Activated CD4-positive, alpha-beta memory T cell treated with anti-CD3 and anti-CD28 coated beads for 36 hours (primary cell): Measurements from ENCODE around the gene SARDH. TPM values are rescaled to one million over a fixed set of nuclear protein-coding genes. Genes with fewer than 3 reads are reported as not detected.

Experiments
- CTCF ChIA-PET: fragments of 350-600 bp; sonication (Branson Sonifier 250); formaldehyde crosslinking; loops from one replicate; lab custom pipeline; 2021; ENCODE audit warnings: antibody characterized with exemption, inconsistent platforms; lab: Charles Lee
- POLR2A ChIA-PET: fragments of 350-600 bp; sonication (Branson Sonifier 250); formaldehyde crosslinking; loops from one replicate; lab custom pipeline; 2021; ENCODE audit warnings: antibody characterized with exemption; lab: Charles Lee
- DNase-seq: peaks from one replicate; pipeline ENCODE4 v3.0.0-alpha.2; 2020
- H3K27ac Mint-ChIP-seq: one replicate; pipeline ENCODE4 v1.8.0; 2021; ENCODE audit warnings: mixed read lengths
- H3K27me3 Mint-ChIP-seq: one replicate; pipeline ENCODE4 v1.8.0; 2021; ENCODE audit warnings: mixed read lengths
- H3K36me3 Mint-ChIP-seq: one replicate; pipeline ENCODE4 v1.8.0; 2021; ENCODE audit warnings: mixed read lengths
- H3K4me1 Mint-ChIP-seq: one replicate; pipeline ENCODE4 v1.8.0; 2021; ENCODE audit warnings: low read depth, mixed read lengths
- H3K4me3 Mint-ChIP-seq: one replicate; pipeline ENCODE4 v1.8.0; 2021; ENCODE audit warnings: mild to moderate bottlenecking, mixed read lengths
- H3K9me3 Mint-ChIP-seq: one replicate; pipeline ENCODE4 v1.8.0; 2021; ENCODE audit warnings: mixed read lengths
- intact Hi-C: fragments of 100-400 bp; cut with micrococcal nuclease; formaldehyde crosslinking; loops from one replicate; pipeline ENCODE4 v1.15.1; 2023
- total RNA-seq, 2 experiments: library from RNA; stranded (reverse); gene quantifications; one replicate each; pipeline ENCODE4 v1.2.3, GENCODE V29; 2021

SARDH gene
- total RNA-seq, 2 experiments from 2014 or later, result 6.5 to 6.6 TPM

DNA sequence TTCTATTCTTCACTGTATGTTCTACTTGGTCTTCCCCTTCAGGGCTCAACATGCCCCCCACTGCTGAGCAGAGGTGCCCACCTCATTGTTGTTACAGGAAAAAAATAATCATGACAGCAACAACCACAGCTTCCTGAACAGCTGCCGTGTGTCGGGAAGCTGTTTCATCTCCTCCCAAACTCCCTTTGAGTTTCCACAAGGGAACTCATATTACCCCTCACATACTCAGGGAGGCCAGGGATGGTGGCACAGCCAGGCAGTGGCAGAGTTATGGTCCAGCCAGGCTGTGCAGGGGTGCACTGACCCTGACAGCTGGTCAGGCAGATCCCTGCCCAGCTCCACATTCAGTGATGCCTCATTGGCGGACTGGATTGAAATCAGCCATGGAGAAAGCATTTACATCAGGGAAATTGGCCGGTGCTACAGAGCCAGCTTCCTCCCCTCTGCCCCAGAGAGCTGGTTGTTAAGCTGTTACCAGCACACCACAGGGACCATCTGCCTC lies 37.3 kb downstream of the SARDH start:
- CTCF ChIA-PET, result interaction anchor here (0.6 to 2.5 kb wide), 8 partner anchors 17 to 679 kb away, joined by 3 to 8 read pairs (median 3); no protein-coding TSS in a partner anchor
- intact Hi-C loops, result loop anchor here (1.0 to 5.0 kb wide), 4 partner anchors 18 to 366 kb away; partner anchors contain the start of gene BRD3
- DNase-seq, result peak; percentile 32

GRCh38 chr9:133699546-133699945 lies 38.6 kb downstream of the SARDH start:
- no peaks in the 10 kb centered on the region for H3K27me3 Mint-ChIP-seq
- no peak overlapping the region for H3K4me3 Mint-ChIP-seq
- CTCF ChIA-PET, result interaction anchor here (1.2 kb wide), 1 partner anchor 677 kb away, joined by 5 read pairs; no protein-coding TSS in a partner anchor
- H3K27ac Mint-ChIP-seq, result no peak overlapping the region
- DNase-seq, result no peak
- intact Hi-C loops, result no loop called here
- H3K36me3 Mint-ChIP-seq, result no peaks in the 10 kb centered on the region
- H3K9me3 Mint-ChIP-seq, result no peaks in the 10 kb centered on the region
- POLR2A ChIA-PET, result interaction anchor here (2.8 kb wide), 1 partner anchor 16 kb away, joined by 18 read pairs; no protein-coding TSS in a partner anchor
- H3K4me1 Mint-ChIP-seq, result peaks cover 41% of the 10 kb centered on the region

More for the DNA sequence above, 37.3 kb downstream of the SARDH start:
- Mint-ChIP-seq H3K4me1 (peaks cover 41% of the 10 kb centered on the region), H3K27ac (peak overlapping the region; percentile 93), H3K36me3 (no peaks in the 10 kb centered on the region), H3K9me3 (no peaks in the 10 kb centered on the region), H3K27me3 (no peaks in the 10 kb centered on the region), H3K4me3 (peak overlapping the region; percentile 86)
- POLR2A ChIA-PET, result interaction anchor here (0.6 to 2.8 kb wide), 4 partner anchors 10 to 34 kb away, joined by 3 to 18 read pairs (median 6); no protein-coding TSS in a partner anchor

- H3K36me3 Mint-ChIP-seq, result no peaks in the 10 kb centered on the region
- intact Hi-C loops, result no loop called here
- DNase-seq, result no peak
- H3K4me3 Mint-ChIP-seq, result no peak overlapping the region
- H3K4me1 Mint-ChIP-seq, result peaks cover 39% of the 10 kb centered on the region
- ChIA-PET POLR2A (no interaction called here), CTCF (no interaction called here)
- no peaks in the 10 kb centered on the region for H3K27me3 Mint-ChIP-seq
- H3K9me3 Mint-ChIP-seq, result no peaks in the 10 kb centered on the region
- no peak overlapping the region for H3K27ac Mint-ChIP-seq
These were observed 42.1 kb downstream of the SARDH start for GRCh38 chr9:133696071-133696472.

DNA sequence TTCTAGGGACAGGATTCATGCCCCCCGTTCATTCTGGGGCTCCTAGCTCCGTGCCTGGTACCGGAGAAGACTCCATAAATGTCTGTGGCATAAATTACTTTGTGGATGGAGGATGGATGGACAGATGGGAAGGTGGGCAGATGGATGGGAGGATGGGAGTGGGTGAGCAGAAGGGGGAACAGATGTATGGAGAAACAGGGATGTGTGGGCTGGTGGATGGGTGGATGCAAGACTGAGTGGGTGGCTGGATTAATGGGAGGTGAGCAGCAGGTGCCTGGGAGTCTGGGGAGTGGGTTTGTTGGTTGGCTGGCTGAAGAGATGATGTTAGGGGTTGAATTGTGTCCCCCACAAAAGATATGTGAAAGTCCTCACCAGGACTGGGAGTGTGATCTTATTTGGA lies 43.5 kb downstream of the SARDH start:
- CTCF ChIA-PET, result no interaction called here
- no peak overlapping the region for H3K27ac Mint-ChIP-seq
- no peak for DNase-seq
- no peak overlapping the region for H3K4me3 Mint-ChIP-seq
- intact Hi-C loops, result no loop called here
- no peaks in the 10 kb centered on the region for H3K9me3 Mint-ChIP-seq
- no peaks in the 10 kb centered on the region for H3K27me3 Mint-ChIP-seq
- POLR2A ChIA-PET, result no interaction called here
- H3K4me1 Mint-ChIP-seq, result peaks cover 29% of the 10 kb centered on the region
- no peaks in the 10 kb centered on the region for H3K36me3 Mint-ChIP-seq

- Mint-ChIP-seq H3K4me3 (no peak overlapping the region), H3K4me1 (peaks cover 25% of the 10 kb centered on the region)
- intact Hi-C loops, result no loop called here
These were observed 44.2 kb downstream of the SARDH start for GRCh38 chr9:133693703-133694529.

GRCh38 chr9:133693116-133693515 lies 45.0 kb downstream of the SARDH start:
- ChIA-PET CTCF (interaction anchor here (1.2 kb wide), 1 partner anchor 103 kb away, joined by 3 read pairs; no protein-coding TSS in a partner anchor), POLR2A (no interaction called here)
- Mint-ChIP-seq H3K36me3 (no peaks in the 10 kb centered on the region), H3K27ac (no peak overlapping the region), H3K27me3 (no peaks in the 10 kb centered on the region), H3K4me3 (no peak overlapping the region), H3K4me1 (peaks cover 17% of the 10 kb centered on the region), H3K9me3 (no peaks in the 10 kb centered on the region)
- intact Hi-C loops, result no loop called here
- DNase-seq, result no peak

More at GRCh38 chr9:133693703-133694529, 44.2 kb downstream of the SARDH start:
- no peak overlapping the region for H3K27ac Mint-ChIP-seq
- DNase-seq, result no peak
- CTCF ChIA-PET, result interaction anchor here (0.8 to 1.2 kb wide), 2 partner anchors 104 to 105 kb away, joined by 3 to 4 read pairs; no protein-coding TSS in a partner anchor
- POLR2A ChIA-PET, result no interaction called here
- H3K36me3 Mint-ChIP-seq, result no peaks in the 10 kb centered on the region
- H3K9me3 Mint-ChIP-seq, result no peaks in the 10 kb centered on the region
- H3K27me3 Mint-ChIP-seq, result no peaks in the 10 kb centered on the region

DNA sequence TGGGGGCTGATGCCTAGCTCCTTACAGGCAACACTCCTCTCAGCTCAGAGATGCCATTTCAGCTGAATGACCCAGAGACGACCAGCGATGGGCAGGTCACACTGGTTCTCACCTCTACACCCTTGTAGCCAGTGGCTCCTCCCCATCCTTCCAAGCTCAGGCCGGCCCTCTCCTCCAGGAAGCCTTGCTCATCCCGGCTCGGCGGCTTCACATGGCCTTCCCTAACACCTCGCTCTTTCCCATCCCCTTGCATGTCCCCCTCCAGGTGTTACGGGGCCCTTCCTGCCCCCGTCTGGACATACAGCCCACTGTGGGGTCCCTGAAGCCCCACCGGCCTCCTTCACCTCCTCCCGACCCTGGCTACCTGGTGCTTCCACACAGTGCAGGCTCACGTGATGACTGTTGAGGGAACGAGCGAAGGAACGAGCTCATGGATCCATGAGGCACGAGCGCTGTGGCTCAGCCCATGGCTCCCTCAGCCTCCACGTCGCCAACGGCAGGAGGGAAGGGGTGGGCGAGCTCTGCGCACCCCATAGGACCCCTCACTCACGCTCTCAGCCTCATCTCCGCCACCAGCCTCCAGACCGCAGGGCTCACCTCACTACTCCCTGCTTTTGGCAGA lies 45.7 kb downstream of the SARDH start:
- Mint-ChIP-seq H3K36me3 (no peaks in the 10 kb centered on the region), H3K27ac (no peak overlapping the region), H3K27me3 (no peaks in the 10 kb centered on the region), H3K9me3 (no peaks in the 10 kb centered on the region), H3K4me3 (no peak overlapping the region), H3K4me1 (peaks cover 14% of the 10 kb centered on the region)
- ChIA-PET POLR2A (interaction anchor here (0.9 kb wide), 1 partner anchor 10 kb away, joined by 4 read pairs; no protein-coding TSS in a partner anchor), CTCF (no interaction called here)
- DNase-seq, result no peak
- intact Hi-C loops, result no loop called here

DNA sequence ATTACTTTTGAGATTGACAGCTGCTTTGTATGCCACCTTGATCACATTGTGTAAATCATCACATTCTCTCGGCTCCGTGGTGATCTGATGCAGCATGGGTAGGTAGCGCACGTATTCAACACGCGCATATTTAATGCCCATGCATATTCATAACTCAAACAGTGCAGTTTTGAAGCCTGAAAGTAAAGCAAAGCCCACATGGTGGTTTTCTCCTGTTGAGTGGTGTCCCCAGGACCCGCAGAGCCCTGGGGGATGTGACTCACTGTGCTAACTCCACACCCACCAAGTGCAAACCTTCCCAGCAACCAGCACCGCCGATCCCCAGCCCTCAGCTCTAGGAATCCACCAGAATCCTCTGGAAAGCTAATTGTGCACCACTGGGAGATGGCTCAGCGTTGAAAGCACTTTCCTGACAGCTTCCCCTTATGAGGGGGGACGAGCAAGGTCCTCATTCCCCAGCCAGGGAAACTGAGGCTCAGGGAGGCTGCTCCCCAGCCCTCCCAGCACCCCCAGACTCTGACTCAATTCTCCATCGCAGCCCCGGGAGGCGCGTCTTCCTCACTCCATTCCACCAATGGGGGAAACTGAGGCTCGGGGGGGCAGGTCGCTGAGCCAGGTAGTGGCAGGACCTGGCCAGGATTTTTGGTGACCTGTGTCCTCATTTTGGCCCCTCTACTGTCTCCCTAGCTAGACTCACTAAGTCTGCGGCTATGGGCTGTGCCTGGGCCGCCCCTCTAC lies 46.4 kb downstream of the SARDH start:
- Mint-ChIP-seq H3K4me1 (peaks cover 14% of the 10 kb centered on the region), H3K27me3 (no peaks in the 10 kb centered on the region), H3K36me3 (no peaks in the 10 kb centered on the region), H3K4me3 (no peak overlapping the region), H3K27ac (no peak overlapping the region), H3K9me3 (no peaks in the 10 kb centered on the region)
- intact Hi-C loops, result no loop called here
- DNase-seq, result peak; percentile 38
- CTCF ChIA-PET, result no interaction called here
- POLR2A ChIA-PET, result interaction anchor here (0.9 kb wide), 1 partner anchor 10 kb away, joined by 4 read pairs; no protein-coding TSS in a partner anchor

- no peak overlapping the region for H3K4me3 Mint-ChIP-seq
- CTCF ChIA-PET, result no interaction called here
- POLR2A ChIA-PET, result interaction anchor here (0.9 kb wide), 1 partner anchor 11 kb away, joined by 4 read pairs; no protein-coding TSS in a partner anchor
These were observed 47.0 kb downstream of the SARDH start for GRCh38 chr9:133691191-133691590.

GRCh38 chr9:133690081-133690561 lies 48.0 kb downstream of the SARDH start:
- H3K27ac Mint-ChIP-seq, result no peak overlapping the region
- no peak overlapping the region for H3K4me3 Mint-ChIP-seq
- CTCF ChIA-PET, result no interaction called here
- H3K36me3 Mint-ChIP-seq, result no peaks in the 10 kb centered on the region
- DNase-seq, result no peak
- no peaks in the 10 kb centered on the region for H3K27me3 Mint-ChIP-seq
- peaks cover 10% of the 10 kb centered on the region for H3K4me1 Mint-ChIP-seq
- intact Hi-C loops, result no loop called here
- no peaks in the 10 kb centered on the region for H3K9me3 Mint-ChIP-seq
- POLR2A ChIA-PET, result no interaction called here

More at GRCh38 chr9:133691191-133691590, 47.0 kb downstream of the SARDH start:
- no peak for DNase-seq
- intact Hi-C loops, result no loop called here
- Mint-ChIP-seq H3K27me3 (no peaks in the 10 kb centered on the region), H3K27ac (no peak overlapping the region), H3K9me3 (no peaks in the 10 kb centered on the region), H3K36me3 (no peaks in the 10 kb centered on the region), H3K4me1 (peaks cover 10% of the 10 kb centered on the region)

GRCh38 chr9:133689151-133689763 lies 48.9 kb downstream of the SARDH start:
- no peak overlapping the region for H3K27ac Mint-ChIP-seq

More at GRCh38 chr9:133689151-133689763, 48.9 kb downstream of the SARDH start:
- POLR2A ChIA-PET, result no interaction called here
- intact Hi-C loops, result no loop called here
- no peak for DNase-seq
- peaks cover 12% of the 10 kb centered on the region for H3K4me1 Mint-ChIP-seq
- no peaks in the 10 kb centered on the region for H3K27me3 Mint-ChIP-seq
- no peak overlapping the region for H3K4me3 Mint-ChIP-seq
- CTCF ChIA-PET, result no interaction called here
- no peaks in the 10 kb centered on the region for H3K9me3 Mint-ChIP-seq
- no peaks in the 10 kb centered on the region for H3K36me3 Mint-ChIP-seq
